Endothelial cell of umbilical vein (primary cell): Measurements from ENCODE around the gene KRT83. TPM values are rescaled to one million over a fixed set of nuclear protein-coding genes. Genes with fewer than 3 reads are reported as not detected.

ENCODE experiments used
- BruUV-seq: library from RNA; stranded (reverse); fragments of 400-500 nt; replicated peaks from 2 replicates; lab custom pipeline; 2021; lab: Mats Ljungman, UMichigan
- CTCF ChIA-PET: fragments of 300-600, 350-600 bp; sonication (Branson Sonifier 250); formaldehyde crosslinking; loops from one replicate; lab custom pipeline; 2021; ENCODE audit warnings: antibody characterized with exemption, inconsistent platforms; lab: Charles Lee
- POLR2A ChIA-PET: fragments of 300-600, 350-600 bp; sonication (Branson Sonifier 250); formaldehyde crosslinking; loops from one replicate; lab custom pipeline; 2021; ENCODE audit warnings: antibody characterized with exemption, inconsistent platforms; lab: Charles Lee
- DNase-seq: peaks from one replicate; pipeline ENCODE4 v3.0.0-alpha.2; 2011; ENCODE audit warnings: low read depth, low spot score
- FAIRE-seq: peaks from 2 replicates; lab custom pipeline; 2011; peaks lifted over from hg19 to GRCh38; lab: Jason Lieb, UNC
- H2AFZ ChIP-seq: 2 replicates; pipeline ENCODE4 v1.6.0; 2012; ENCODE audit warnings: low read depth, low read length, control low read depth, inconsistent platforms
- H3K27ac ChIP-seq: 2 replicates; pipeline ENCODE4 v1.5.1; 2011; ENCODE audit warnings: low read depth, mild to moderate bottlenecking, control low read depth, low read length, moderate library complexity; ENCODE audit not compliant: insufficient read depth
- H3K27me3 ChIP-seq, 2 experiments: 2 replicates each; pipeline versions ENCODE4 v1.6.0 to v1.6.1; 2011; ENCODE audit warnings: low read length in 2 of 2, mixed read lengths in 1 of 2; ENCODE audit not compliant: control insufficient read depth in 2 of 2, insufficient read depth in 2 of 2
- H3K36me3 ChIP-seq, 2 experiments: 2 replicates in 1 of 2; 3 replicates in 1 of 2; pipeline ENCODE4 v1.5.1; 2011; ENCODE audit warnings: low read length in 2 of 2, mild to moderate bottlenecking in 1 of 2, moderate library complexity in 1 of 2; ENCODE audit not compliant: control insufficient read depth in 2 of 2, insufficient read depth in 2 of 2; ENCODE audit errors: extremely low read depth in 1 of 2
- H3K4me1 ChIP-seq: 3 replicates; pipeline ENCODE4 v1.5.1; 2011; ENCODE audit warnings: mild to moderate bottlenecking, low read length; ENCODE audit not compliant: control insufficient read depth, insufficient read depth; ENCODE audit errors: extremely low read depth
- H3K4me2 ChIP-seq: 2 replicates; pipeline ENCODE4 v1.6.1; 2011; ENCODE audit warnings: low read length, control low read depth, mixed read lengths; ENCODE audit not compliant: insufficient read depth
- H3K4me3 ChIP-seq, 3 experiments: fragments of 200-600 bp in 1 of 3; sonication (generic), shearing (Covaris generic) in 1 of 3; replicated peaks in 1 of 3; 2 replicates each; pipeline ENCODE4 v1.5.1; 2011 to 2016; ENCODE audit warnings: control low read depth in 3 of 3, low read length in 3 of 3, mild to moderate bottlenecking in 2 of 3, inconsistent platforms in 1 of 3, low read depth in 1 of 3, moderate library complexity in 1 of 3; ENCODE audit not compliant: insufficient read depth in 1 of 3
- H3K79me2 ChIP-seq: 2 replicates; pipeline ENCODE4 v1.6.0; 2012; ENCODE audit warnings: low read length, inconsistent platforms; ENCODE audit not compliant: control insufficient read depth, insufficient read depth
- H3K9ac ChIP-seq: replicated peaks from 2 replicates; pipeline ENCODE3; 2011; ENCODE audit warnings: low read length, control low read depth; ENCODE audit not compliant: insufficient read depth; ENCODE audit errors: extremely low read depth
- H3K9me1 ChIP-seq: replicated peaks from 3 replicates; pipeline ENCODE4 v1.6.0; 2011; ENCODE audit warnings: mild to moderate bottlenecking, low read length; ENCODE audit not compliant: control insufficient read depth, insufficient read depth; ENCODE audit errors: extremely low read depth
- H3K9me3 ChIP-seq: replicated peaks from 2 replicates; pipeline ENCODE4 v1.5.1; 2012; ENCODE audit warnings: low read length, inconsistent platforms; ENCODE audit not compliant: control insufficient read depth, insufficient read depth
- H4K20me1 ChIP-seq: replicated peaks from 2 replicates; pipeline ENCODE3; 2011; ENCODE audit warnings: mild to moderate bottlenecking, low read length; ENCODE audit not compliant: control insufficient read depth, insufficient read depth; ENCODE audit errors: extremely low read depth
- EZH2 ChIP-seq: IDR thresholded peaks from 2 replicates; pipeline ENCODE4 v1.6.1; 2012; ENCODE audit warnings: borderline replicate concordance, low read depth, mild to moderate bottlenecking, moderate library complexity, low read length, inconsistent platforms; ENCODE audit not compliant: severe bottlenecking
- FOS ChIP-seq: IDR thresholded peaks from 2 replicates; pipeline ENCODE4 v1.6.1; 2011; ENCODE audit warnings: mild to moderate bottlenecking, low read length, moderate library complexity, borderline replicate concordance; ENCODE audit not compliant: insufficient read depth
- GATA2 ChIP-seq: IDR thresholded peaks from 2 replicates; pipeline ENCODE4 v1.7.0; 2011; ENCODE audit warnings: low read depth, mild to moderate bottlenecking, moderate library complexity, mixed read lengths, low read length; ENCODE audit not compliant: insufficient read length, insufficient read depth
- JUN ChIP-seq: IDR thresholded peaks from 2 replicates; pipeline ENCODE4 v1.6.1; 2011; ENCODE audit warnings: borderline replicate concordance, low read depth; ENCODE audit not compliant: insufficient read length, insufficient read depth
- MYC ChIP-seq: IDR thresholded peaks from one replicate; pipeline ENCODE4 v1.6.1; 2011; ENCODE audit warnings: mild to moderate bottlenecking, low read depth, low read length
- POLR2A ChIP-seq: IDR thresholded peaks from 2 replicates; pipeline ENCODE4 v1.6.1; 2012; ENCODE audit warnings: low read depth, mild to moderate bottlenecking, control low read depth, low read length
- POLR2AphosphoS5 ChIP-seq: IDR thresholded peaks from 2 replicates; pipeline ENCODE4 v1.6.1; 2012; ENCODE audit warnings: low read depth, mild to moderate bottlenecking, control low read depth, low read length, moderate library complexity; ENCODE audit not compliant: insufficient read depth
- dilution Hi-C: fragments of 300-500 bp; cut with MboI; formaldehyde crosslinking; loops from one replicate; pipeline ENCODE4 v1.15.0; 2019; ENCODE audit warnings: low sequenced_read_pairs; ENCODE audit not compliant: extremely low pct_ligation_motif_present
- intact Hi-C: fragments of 100-400 bp; cut with micrococcal nuclease; formaldehyde crosslinking; loops from one replicate; pipeline ENCODE4 v1.10.0; 2022
- polyA plus RNA-seq, 4 experiments: library from polyadenylated mRNA; depleted of rRNA in 3 of 4; stranded (reverse) in 3 of 4; unstranded in 1 of 4; fragments of >200 nt; gene quantifications; 2 replicates each; pipeline versions ENCODE4 v1.2.1 to v1.2.3, GENCODE V29; 2011 to 2012; ENCODE audit warnings: missing spikeins in 1 of 4
- total RNA-seq: library from RNA; stranded (reverse); gene quantifications from 2 replicates; pipeline ENCODE4 v1.2.3, GENCODE V29; 2021
- TF ChIP-seq, protein P1 (sequence below), 2 donors: IDR thresholded peaks; 1 replicate in 1 of 2; 2 replicates in 1 of 2; pipeline ENCODE4 v1.5.1; 2011; ENCODE audit warnings: low read length in 2 of 2, mild to moderate bottlenecking in 2 of 2, moderate library complexity in 2 of 2, control low read depth in 1 of 2, inconsistent platforms in 1 of 2, low read depth in 1 of 2; ENCODE audit not compliant: insufficient read depth in 1 of 2; ENCODE audit errors: extremely low read depth in 1 of 2
- TF ChIP-seq, protein P2 (sequence below): IDR thresholded peaks from 2 replicates; pipeline ENCODE4 v1.6.1; 2011; ENCODE audit not compliant: insufficient read depth, insufficient read length

The KRT83 gene
- total and polyA plus RNA-seq, 2 donors (not counting 3 experiments of a cell fraction or from before 2014, with no cell fraction given): not detected

DNA sequence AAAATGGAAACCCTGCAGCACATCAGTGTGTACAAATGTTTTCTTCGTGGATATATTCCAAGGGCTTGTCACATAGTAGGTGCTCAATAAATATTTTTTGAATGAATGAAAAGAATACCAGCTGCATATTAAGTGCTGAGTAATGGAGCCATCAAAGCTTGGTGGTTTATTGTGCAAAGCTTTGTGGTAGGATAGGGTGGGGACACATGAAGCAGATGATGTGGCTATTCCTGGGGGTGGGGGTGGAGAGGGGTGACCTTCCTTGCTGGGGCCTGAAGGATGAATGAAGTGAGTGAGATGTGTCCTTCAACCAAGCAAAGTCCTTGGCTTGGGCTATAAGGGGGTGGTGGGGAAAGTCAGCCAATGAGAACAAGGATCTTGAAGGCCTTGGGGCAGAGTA lies 25.5 kb downstream of the KRT83 start:
- H3K9me1 ChIP-seq: no peaks in the 10 kb centered on the region
- TF ChIP-seq GATA2 (no peak), POLR2AphosphoS5 (no peak), MYC (no peak), POLR2A (no peak), JUN (no peak), EZH2 (no peak), FOS (no peak)
- TF ChIP-seq, protein P1, sequence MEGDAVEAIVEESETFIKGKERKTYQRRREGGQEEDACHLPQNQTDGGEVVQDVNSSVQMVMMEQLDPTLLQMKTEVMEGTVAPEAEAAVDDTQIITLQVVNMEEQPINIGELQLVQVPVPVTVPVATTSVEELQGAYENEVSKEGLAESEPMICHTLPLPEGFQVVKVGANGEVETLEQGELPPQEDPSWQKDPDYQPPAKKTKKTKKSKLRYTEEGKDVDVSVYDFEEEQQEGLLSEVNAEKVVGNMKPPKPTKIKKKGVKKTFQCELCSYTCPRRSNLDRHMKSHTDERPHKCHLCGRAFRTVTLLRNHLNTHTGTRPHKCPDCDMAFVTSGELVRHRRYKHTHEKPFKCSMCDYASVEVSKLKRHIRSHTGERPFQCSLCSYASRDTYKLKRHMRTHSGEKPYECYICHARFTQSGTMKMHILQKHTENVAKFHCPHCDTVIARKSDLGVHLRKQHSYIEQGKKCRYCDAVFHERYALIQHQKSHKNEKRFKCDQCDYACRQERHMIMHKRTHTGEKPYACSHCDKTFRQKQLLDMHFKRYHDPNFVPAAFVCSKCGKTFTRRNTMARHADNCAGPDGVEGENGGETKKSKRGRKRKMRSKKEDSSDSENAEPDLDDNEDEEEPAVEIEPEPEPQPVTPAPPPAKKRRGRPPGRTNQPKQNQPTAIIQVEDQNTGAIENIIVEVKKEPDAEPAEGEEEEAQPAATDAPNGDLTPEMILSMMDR (IDR thresholded peaks at IDR 0.05; ENCODE audit: extremely low read depth in 1 of 2, insufficient read depth in 1 of 2, low read depth in 1 of 2, low read length in 2 of 2): no peak
- TF ChIP-seq, protein P2, sequence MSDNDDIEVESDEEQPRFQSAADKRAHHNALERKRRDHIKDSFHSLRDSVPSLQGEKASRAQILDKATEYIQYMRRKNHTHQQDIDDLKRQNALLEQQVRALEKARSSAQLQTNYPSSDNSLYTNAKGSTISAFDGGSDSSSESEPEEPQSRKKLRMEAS: no peak
- no peak overlapping the region for H3K27ac ChIP-seq
- no peak overlapping the region for H3K4me2 ChIP-seq
- H3K9ac ChIP-seq: no peak overlapping the region
- peaks cover 39 to 58% of the 10 kb centered on the region in 2 experiments for H3K27me3 ChIP-seq
- dilution Hi-C loops (no loop called here), intact Hi-C loops (loop anchor here (1.0 kb wide), 1 partner anchor 37 kb away; no protein-coding TSS in a partner anchor)
- no peak overlapping the region for H2AFZ ChIP-seq
- no peaks in the 10 kb centered on the region for H3K4me1 ChIP-seq
- ChIA-PET POLR2A (no interaction called here), CTCF (interaction anchor here (1.8 to 2.9 kb wide), 2 partner anchors 16 to 575 kb away, joined by 4 to 15 read pairs; no protein-coding TSS in a partner anchor)
- H3K79me2 ChIP-seq: no peaks in the 10 kb centered on the region
- H4K20me1 ChIP-seq: no peaks in the 10 kb centered on the region
- H3K4me3 ChIP-seq: no peak overlapping the region
- H3K36me3 ChIP-seq: no peaks in the 10 kb centered on the region
- no peaks in the 10 kb centered on the region for H3K9me3 ChIP-seq
- no peak for FAIRE-seq
- no peak for DNase-seq
- BruUV-seq: no TSS peak
